ENCODE measurements around the gene TEX9.
"Not testable (repeated sequence)": the region's sequence is repeated elsewhere in the genome, so short reads cannot be mapped to it uniquely, and the experiment has no call there.

Gene TEX9

GRCh38 chr15:56365075-56365711 lies at the start of gene TEX9:
TEX9 (plus strand) TSS chr15:56365426; CDS start chr15:56365451, 25 bp downstream.
- peak within 1 kb of the TSS; percentile 85 for H3K4me3 ChIP-seq (replicated peaks; ENCODE audit: low read depth, low read length)
- peak; percentile 88 for DNase-seq (ENCODE audit: low read depth)
- TF ChIP-seq, protein P1, sequence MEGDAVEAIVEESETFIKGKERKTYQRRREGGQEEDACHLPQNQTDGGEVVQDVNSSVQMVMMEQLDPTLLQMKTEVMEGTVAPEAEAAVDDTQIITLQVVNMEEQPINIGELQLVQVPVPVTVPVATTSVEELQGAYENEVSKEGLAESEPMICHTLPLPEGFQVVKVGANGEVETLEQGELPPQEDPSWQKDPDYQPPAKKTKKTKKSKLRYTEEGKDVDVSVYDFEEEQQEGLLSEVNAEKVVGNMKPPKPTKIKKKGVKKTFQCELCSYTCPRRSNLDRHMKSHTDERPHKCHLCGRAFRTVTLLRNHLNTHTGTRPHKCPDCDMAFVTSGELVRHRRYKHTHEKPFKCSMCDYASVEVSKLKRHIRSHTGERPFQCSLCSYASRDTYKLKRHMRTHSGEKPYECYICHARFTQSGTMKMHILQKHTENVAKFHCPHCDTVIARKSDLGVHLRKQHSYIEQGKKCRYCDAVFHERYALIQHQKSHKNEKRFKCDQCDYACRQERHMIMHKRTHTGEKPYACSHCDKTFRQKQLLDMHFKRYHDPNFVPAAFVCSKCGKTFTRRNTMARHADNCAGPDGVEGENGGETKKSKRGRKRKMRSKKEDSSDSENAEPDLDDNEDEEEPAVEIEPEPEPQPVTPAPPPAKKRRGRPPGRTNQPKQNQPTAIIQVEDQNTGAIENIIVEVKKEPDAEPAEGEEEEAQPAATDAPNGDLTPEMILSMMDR (IDR thresholded peaks at IDR 0.05; ENCODE audit: low read length, missing control alignments) = no peak

DNA sequence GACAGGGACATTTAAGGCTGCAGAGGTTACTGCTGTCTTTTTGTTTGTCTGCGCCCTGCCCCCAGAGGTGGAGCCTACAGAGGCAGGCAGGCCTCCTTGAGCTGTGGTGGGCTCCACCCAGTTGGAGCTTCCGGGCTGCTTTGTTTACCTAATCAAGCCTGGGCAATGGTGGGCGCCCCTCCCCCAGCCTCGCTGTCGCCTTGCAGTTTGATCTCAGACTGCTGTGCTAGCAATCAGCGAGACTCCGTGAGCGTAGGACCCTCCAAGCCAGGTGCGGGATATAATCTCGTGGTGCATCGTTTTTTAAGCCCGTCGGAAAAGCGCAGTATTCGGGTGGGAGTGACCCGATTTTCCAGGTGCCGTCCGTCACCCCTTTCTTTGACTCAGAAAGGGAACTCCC lies 48.7 kb upstream of the TEX9 start:
- not testable (repeated sequence) for H3K4me3 ChIP-seq (replicated peaks; ENCODE audit: low read depth, low read length); DNase-seq (ENCODE audit: low read depth)

DNA sequence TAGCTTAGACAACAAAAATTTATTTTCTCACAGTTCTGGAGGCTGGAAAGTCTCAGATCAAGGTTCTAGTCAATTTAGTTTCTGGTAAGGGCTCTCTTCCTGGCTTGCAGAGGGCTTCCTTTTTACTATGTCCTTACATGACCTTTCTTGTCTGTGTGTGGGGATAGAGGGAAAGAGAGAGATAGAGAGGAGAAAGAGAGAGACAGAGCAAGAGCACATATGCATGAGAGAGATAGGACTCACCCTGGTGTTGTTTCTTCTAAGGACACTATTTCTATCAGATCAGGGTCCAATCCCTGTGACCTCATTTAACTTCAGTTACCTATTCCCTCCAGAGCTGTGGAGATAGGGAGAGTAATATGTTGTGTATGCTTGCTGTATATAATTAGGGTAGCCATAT lies 44.9 kb upstream of the TEX9 start:
- no peak overlapping the region for H3K4me3 ChIP-seq (replicated peaks; ENCODE audit: low read depth, low read length)
- DNase-seq (ENCODE audit: low read depth) = no peak
- TF ChIP-seq, protein P1 (IDR thresholded peaks at IDR 0.05; ENCODE audit: low read length, missing control alignments) = no peak

- DNase-seq (ENCODE audit: low read depth) = no peak
- no peak overlapping the region for H3K4me3 ChIP-seq (replicated peaks; ENCODE audit: low read depth, low read length)
- TF ChIP-seq, protein P1 (IDR thresholded peaks at IDR 0.05; ENCODE audit: low read length, missing control alignments) = no peak
Measured at GRCh38 chr15:56320861-56321260, 44.4 kb upstream of the TEX9 start.

DNA sequence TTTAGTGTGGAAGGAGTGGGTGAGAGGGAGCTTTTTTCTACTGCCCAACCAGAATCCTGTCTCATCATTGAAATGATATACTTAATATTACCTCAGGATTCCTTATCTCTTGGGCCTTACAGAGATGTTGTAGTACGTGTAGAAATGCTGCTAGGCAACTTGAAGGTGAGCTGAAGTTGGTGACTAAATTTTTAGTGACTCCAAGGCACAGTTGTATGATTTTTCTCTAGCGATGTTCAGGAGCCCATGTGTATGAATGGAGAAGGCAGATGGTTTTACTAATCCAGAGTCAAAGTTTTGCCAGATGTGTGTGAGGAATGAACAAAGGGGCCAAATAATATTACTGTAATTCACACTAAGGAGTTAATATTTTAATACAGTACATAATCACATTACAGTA lies 42.8 kb upstream of the TEX9 start:
- H3K4me3 ChIP-seq (replicated peaks; ENCODE audit: low read depth, low read length) = no peak overlapping the region
- TF ChIP-seq, protein P1 (IDR thresholded peaks at IDR 0.05; ENCODE audit: low read length, missing control alignments) = no peak
- no peak for DNase-seq (ENCODE audit: low read depth)

- TF ChIP-seq, protein P1 (IDR thresholded peaks at IDR 0.05; ENCODE audit: low read length, missing control alignments) = no peak
- no peak for DNase-seq (ENCODE audit: low read depth)
- H3K4me3 ChIP-seq (replicated peaks; ENCODE audit: low read depth, low read length) = no peak overlapping the region
Measured at GRCh38 chr15:56323435-56323834, 41.8 kb upstream of the TEX9 start.

DNA sequence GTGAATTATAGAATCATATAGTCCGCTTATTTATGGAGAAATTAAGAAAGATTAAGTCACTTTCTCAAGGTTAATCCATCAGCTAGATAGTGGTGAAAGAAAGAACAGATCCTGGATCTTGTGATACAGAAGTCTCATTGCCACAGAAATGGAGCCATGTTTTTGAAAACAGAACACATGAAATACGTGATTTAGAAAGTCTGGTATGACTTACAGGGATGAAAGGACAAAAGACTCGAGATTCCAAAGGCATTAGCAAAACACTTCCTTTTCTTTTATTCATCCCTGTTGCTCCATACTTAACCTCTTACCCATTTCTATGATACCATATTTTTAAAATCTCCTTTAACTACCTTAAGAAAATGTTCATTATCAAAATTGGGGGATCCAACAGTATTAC lies 40.0 kb upstream of the TEX9 start:
- peak; percentile 73 for DNase-seq (ENCODE audit: low read depth)
- no peak overlapping the region for H3K4me3 ChIP-seq (replicated peaks; ENCODE audit: low read depth, low read length)
- TF ChIP-seq, protein P1 (IDR thresholded peaks at IDR 0.05; ENCODE audit: low read length, missing control alignments) = no peak
